Right kidney (tissue), 1 donor: ENCODE data around the gene AFF3.

ENCODE experiments used
- DNase-seq: peaks from one replicate; pipeline ENCODE4 v3.0.0-alpha.2; 2016

The AFF3 gene

DNA sequence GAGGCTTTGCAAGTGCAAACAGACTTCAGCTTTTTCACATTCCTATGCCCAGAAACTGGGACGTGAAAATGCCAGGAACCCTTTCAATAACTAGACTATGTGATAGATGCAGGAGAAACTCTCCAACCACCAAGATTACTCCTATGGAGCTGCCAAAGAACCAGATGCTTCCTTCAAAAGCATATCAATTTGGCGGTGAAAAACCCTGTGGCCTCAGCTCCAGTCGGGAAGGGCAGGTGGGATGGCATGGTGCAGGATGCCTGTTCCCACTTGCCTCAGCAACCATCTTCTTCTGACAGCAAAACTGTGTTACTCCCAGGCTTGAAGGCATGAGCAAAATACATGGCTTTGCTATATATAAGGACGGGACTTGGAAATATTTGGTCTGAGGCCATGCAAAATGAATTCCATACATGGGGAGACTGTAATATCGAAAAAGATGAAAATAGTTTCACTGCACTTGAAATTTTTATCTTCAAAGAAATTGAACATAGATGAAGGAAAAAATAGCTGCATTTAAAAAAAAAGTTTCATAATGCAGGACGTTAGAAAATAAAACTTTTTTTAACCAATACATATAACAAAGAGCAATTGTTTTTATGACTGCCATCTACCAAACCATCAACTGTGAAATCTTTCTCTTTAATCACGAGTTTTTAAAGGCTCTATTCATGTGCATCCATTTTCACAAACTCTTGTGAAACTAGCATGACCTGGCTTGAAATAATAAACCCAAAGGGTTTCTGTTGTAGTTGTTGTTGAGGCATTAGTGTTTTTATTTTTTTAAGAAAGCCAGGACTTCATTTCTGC lies 99.1 kb downstream of the AFF3 start:
- DNase-seq = no peak

DNA sequence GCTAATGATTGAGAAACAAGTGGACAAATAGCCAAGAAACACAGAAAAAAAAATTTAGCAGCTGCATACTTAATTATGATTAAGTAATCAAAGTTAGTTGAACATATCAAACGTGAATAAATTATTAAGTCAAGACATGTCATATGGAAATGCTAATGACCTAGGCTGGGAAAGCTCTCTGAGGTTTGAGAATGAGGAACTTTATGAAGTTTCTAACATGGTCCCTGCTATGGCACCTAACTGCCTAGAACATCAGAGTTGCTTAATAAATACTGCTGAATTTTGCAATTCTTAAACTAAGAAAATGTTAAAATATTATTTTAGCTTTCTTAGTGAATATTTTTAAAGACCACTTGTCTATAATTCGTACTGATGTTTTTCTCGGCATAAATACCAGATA lies 99.8 kb downstream of the AFF3 start:
- no peak for DNase-seq

GRCh38 chr2:100041946-100042345 lies 100.4 kb downstream of the AFF3 start:
- no peak for DNase-seq

GRCh38 chr2:100041385-100041784 lies 101.0 kb downstream of the AFF3 start:
- no peak for DNase-seq

DNA sequence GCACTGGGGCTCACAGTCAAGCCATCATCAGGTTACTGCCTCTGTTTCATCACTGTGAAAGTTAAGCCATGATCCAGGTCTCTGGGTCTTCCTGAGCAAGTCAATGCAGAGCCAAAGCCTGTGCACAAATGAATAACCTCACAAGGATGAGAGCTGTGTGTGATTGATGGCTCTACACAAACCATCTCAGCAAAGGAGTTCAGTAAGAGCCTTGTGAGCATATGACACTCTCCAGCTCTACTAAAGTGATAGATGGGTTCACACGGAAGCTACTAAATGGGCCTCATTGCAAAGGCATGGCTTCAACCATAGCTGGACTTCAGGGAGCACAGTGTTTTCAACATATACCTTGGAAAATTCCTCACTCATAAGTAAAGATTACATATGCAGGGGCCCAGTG lies 101.5 kb downstream of the AFF3 start:
- no peak for DNase-seq

- DNase-seq = no peak
These were observed 103.0 kb downstream of the AFF3 start for GRCh38 chr2:100039291-100039980.

DNA sequence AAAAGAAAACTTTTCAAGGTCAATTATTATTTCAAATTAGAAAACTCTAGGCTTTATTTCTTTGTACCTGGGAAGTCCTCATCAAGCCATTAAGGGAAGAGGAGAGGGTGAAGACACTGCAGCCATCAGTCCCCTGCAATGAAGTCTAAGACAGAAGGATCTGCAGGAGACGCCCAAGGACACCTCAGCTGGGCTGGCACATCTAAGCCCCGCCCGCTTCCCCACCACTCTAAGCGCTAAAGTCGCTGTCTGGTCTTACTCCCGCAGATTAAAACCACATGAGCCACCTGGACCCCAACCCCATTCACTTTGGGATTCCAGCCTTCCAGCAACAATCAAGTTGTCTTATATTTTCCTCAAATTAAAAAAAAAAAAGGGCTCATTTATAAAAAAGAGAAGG lies 104.4 kb downstream of the AFF3 start:
- DNase-seq = no peak

DNA sequence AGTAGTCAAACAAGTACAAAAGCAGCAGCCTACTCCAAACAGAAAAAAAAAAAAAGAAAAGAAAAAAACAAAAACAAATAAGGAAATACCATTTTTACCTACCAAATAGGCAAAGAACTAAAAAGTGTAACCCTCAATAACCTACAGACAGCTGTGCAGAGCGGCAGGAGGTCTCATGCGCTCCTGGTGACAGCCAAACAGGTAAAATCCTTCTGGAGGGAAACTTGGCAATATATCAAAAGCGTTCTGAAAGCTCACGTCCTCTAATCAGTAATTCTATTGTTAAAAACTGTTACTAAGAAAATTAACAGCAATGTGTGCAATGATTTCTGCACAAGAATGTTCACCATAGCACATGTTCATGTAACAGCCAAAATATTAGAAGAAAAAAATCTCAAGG lies 105.6 kb downstream of the AFF3 start:
- DNase-seq = no peak

DNA sequence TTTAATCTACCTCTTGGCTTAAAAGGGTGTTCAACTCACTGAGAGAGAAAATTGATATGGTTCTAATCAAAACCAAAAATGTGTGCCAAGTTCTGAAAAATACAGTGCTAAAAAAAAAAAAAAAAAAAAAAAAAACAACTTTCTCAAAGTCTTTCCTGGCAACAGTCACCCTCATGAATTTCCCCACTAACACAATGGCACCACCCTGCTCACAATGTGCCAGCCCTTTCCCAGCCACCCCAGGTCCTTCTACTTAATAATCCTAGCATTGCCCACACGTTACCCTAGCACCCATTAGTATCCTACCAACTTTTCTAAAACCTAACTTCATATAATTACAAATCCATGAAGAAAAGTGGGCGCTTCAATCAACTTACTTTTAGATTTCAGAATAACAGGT lies 106.4 kb downstream of the AFF3 start:
- DNase-seq = no peak

DNA sequence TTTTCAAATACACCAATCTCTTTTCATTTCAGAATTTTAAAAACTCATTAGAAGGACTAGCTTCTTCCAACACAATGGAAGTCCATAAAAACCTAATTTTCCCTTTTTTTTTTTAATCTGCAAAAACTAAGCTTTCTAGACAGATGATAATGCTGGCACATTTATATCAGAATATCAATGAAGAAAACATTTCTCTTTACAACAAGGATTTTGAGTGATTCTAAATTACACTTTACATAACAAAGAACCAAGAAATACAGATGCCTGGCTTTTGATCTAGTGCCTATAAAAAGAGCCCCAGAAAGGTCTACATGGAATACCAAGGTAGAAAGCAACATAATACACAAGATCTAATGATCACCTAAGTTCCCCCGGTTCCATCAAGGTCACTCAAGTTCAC lies 108.0 kb downstream of the AFF3 start:
- DNase-seq = no peak

GRCh38 chr2:100033976-100034375 lies 108.4 kb downstream of the AFF3 start:
- DNase-seq = no peak

DNA sequence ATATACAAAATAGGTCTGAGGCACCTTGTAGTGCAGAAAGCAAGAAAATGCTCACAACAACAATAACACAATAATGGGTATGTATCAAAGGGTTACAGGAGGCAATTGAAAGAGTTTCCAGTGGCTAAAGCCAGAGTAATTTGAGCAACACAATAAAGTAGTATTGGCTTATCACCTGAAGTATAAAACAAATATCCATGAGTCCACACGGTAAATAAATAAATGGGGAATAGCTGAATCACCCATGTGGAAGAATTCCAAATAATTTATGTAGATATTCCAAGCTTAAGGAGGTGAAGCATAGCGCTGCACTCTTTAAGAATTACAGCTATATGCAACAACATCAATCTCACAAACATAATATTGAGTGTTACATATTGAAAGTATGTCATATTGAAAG lies 110.8 kb downstream of the AFF3 start:
- DNase-seq = no peak

- DNase-seq = no peak
These were observed 112.9 kb downstream of the AFF3 start for GRCh38 chr2:100029460-100029859.

GRCh38 chr2:100021791-100022340 lies 120.5 kb downstream of the AFF3 start:
- no peak for DNase-seq

DNA sequence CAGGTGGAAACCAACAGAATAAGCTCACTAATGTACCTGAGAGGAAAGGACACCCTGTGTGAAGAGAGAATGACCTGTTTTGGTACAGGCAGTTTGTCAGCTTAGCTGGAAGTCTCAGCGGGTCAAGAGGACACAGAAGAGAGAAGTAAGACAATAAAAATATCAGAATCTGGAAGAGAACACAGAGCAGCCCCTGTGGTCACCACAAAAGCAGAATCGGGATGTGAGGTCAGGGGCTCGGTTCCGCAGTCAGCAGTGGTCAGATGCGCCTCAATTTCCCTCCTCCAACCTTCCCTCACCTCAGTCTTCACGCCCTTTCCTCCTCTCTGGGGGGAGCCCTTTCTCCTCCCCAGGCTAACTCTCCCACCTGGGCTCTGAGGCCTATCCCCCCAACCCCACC lies 122.9 kb downstream of the AFF3 start:
- DNase-seq = no peak

GRCh38 chr2:100018341-100019193 lies 123.8 kb downstream of the AFF3 start:
- DNase-seq = no peak

DNA sequence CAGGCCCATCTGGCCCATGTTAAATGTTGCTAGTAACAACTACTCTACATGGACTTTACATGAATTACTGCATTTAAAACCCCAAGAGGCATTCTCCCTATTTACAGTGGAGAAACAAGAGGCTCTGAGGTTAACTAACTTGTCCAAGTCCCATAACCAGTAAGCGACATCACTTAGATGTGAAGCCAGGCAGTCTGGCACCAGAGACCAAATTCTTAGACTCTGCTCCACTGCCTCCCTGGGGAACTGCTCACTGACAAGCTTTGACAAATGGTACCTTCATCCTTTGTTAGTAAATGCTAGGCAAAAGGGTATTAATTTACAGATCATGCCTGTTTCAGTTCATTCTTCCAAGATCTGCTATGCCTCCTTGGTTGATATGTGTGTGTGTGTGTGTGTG lies 124.8 kb downstream of the AFF3 start:
- no peak for DNase-seq

- DNase-seq = no peak
These were observed 125.6 kb downstream of the AFF3 start for GRCh38 chr2:100016756-100017155.

DNA sequence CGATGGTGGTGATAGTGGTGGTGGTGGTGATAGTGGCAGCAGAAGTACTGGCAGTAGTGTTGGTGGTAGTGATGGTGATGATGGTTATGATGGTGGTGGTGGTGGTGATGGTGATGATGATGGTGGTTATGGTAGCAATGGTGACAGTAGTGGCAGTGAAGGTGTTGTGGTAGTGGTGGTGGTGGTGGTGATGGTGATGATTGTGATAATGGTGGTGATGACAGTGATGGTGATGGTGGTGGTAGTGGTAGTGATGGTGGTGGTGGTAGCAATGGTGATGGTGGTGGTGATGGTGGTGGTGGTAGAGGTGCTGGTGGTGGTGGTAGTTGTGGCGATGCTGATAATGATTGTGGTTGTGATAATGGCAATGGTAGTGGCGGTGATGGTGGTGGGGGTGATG lies 126.5 kb downstream of the AFF3 start:
- no peak for DNase-seq

- no peak for DNase-seq
These were observed 128.3 kb downstream of the AFF3 start for GRCh38 chr2:100013892-100014677.

DNA sequence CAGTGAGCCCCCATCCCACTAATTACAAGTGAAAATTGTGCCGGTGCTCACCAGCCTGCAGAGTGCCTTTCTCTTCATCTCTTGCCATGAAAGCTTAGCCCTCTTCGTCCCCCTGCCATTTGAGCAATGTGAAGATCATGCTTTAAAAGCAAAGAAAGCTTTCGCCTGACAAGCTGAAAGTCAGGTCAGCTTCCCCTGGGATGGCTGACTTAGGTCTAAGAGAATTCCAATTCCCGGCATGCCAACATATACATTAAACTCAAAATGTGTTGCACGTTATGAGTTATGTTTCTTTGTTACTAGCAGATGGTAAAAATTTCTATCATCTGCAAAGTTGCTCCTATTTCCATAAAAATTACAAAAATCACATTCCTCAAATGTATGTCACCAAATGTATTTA lies 129.8 kb downstream of the AFF3 start:
- no peak for DNase-seq

- no peak for DNase-seq
These were observed 131.1 kb downstream of the AFF3 start for GRCh38 chr2:100011272-100011731.
